T-helper 2 cell treated with Interferon-gamma antibody and Interleukin-4, amounts not matched to agents 5 μg/mL and 100 μg/mL, for 36 hours (primary cell): Measurements from ENCODE around the gene MARCHF7.
A peak's percentile ranks its signal among the peaks of the same experiment; 100 is the strongest.
"Not testable (repeated sequence)": the region's sequence is repeated elsewhere in the genome, so short reads cannot be mapped to it uniquely, and the experiment has no call there.

ENCODE experiments used
- DNase-seq: peaks from one replicate; pipeline ENCODE4 v3.0.0; 2021; ENCODE audit warnings: low spot score
- H3K27ac Mint-ChIP-seq: one replicate; pipeline ENCODE4 v1.8.0; 2021; ENCODE audit warnings: mild to moderate bottlenecking, mixed read lengths
- H3K27me3 Mint-ChIP-seq: one replicate; pipeline ENCODE4 v1.8.0; 2021; ENCODE audit warnings: low read depth, mixed read lengths
- H3K36me3 Mint-ChIP-seq: one replicate; pipeline ENCODE4 v1.8.0; 2021; ENCODE audit warnings: low read depth, mixed read lengths
- H3K4me1 Mint-ChIP-seq: one replicate; pipeline ENCODE4 v1.8.0; 2021; ENCODE audit warnings: low read depth, mixed read lengths
- H3K4me3 Mint-ChIP-seq: one replicate; pipeline ENCODE4 v1.8.0; 2022; ENCODE audit warnings: mild to moderate bottlenecking, moderate library complexity, mixed read lengths
- H3K9me3 Mint-ChIP-seq: one replicate; pipeline ENCODE4 v1.8.0; 2021; ENCODE audit warnings: mixed read lengths

The MARCHF7 gene

DNA sequence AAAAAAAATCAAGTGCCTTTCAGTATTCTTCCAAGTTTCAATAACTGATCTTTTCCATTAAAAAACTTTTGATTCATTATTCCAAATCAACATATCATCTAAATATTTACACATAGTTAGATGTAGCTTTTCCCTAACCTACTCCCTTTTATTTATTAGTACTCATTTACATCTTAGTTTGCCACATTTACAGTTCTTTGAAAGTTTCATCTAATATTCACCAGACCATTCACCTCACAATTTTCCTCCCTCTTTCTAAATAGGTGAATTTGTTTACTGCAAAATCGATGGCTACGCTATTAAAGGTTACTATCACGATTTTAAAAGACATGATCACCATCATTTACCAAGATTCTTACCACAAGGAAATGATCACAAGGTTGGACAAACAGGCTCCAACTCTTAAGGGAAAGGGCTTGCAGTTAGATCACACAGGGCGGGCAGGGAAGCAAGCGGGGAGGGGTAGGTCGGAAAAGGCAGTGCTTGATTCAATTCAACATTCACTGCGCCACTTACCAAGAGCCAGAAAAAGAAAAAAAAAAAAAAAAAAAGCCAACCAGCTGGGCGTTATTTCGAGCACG is 654 bp upstream of the MARCHF7 start:
- Mint-ChIP-seq H3K4me1 (peaks cover 43% of the 10 kb centered on the region), H3K9me3 (no peaks in the 10 kb centered on the region), H3K36me3 (peaks cover 48% of the 10 kb centered on the region), H3K4me3 (peak overlapping the region; percentile 91), H3K27ac (peak overlapping the region; percentile 95), H3K27me3 (no peaks in the 10 kb centered on the region)
- DNase-seq = no peak

DNA sequence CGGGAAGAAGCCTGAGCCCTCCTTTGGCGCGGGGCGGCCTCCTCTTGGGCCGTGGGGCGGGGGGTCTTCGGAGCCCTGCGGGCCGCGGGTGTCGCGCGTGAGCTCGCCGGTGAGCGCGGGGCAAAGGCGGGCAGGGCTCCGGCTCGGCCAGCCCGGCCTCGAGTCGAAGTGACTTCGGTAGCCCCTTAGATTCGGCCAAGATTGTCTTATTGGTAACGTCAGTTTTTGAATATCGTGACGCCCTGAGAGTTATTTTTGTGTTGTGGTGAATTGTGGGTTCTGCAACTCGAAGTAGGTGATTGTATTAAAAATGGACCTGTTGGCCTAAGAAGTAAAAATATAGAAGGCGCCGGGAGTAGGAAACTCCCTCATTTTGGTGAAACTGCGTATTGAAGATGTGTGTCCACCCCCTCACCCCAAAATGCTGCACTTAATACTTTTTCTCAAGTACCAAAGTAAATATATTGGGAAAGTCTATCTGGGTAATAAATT is 669 bp downstream of the MARCHF7 start:
- no peaks in the 10 kb centered on the region for H3K27me3 Mint-ChIP-seq
- H3K27ac Mint-ChIP-seq = peak overlapping the region; percentile 100
- H3K4me3 Mint-ChIP-seq = peak overlapping the region; percentile 99
- H3K4me1 Mint-ChIP-seq = peaks cover 49% of the 10 kb centered on the region
- peaks cover 54% of the 10 kb centered on the region for H3K36me3 Mint-ChIP-seq
- no peaks in the 10 kb centered on the region for H3K9me3 Mint-ChIP-seq
- no peak for DNase-seq

DNA sequence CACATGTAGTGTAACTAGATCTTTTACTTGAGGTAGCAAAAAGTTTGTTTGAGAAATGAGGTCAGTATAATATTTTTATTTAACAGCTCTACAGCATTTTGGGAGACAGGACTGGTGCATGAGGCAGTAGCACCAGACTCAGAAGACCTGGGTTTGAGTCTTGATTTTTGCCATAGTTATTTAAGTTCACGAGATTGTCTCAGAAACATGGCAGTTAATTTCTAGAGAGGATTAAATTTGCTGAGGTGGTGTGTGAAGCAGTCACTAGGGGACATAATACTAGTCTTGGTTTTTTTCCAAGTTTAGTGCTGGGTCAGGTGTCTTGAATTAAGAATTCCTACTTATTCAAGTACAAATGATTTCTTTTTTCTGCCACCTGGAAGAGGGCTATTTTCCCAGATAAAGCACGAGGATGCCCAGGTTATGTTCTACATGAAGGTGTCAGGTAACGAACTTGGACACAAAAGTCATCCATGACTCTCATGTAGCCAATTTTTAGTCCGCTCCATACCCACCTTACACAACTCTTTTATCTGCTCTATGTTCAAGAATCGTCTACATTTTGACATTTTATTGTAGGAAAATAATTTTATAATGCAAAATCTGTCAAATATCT is 1.4 kb downstream of the MARCHF7 start:
- DNase-seq = no peak
- Mint-ChIP-seq H3K27ac (peak overlapping the region; percentile 100), H3K4me1 (peaks cover 54% of the 10 kb centered on the region), H3K36me3 (peaks cover 59% of the 10 kb centered on the region), H3K4me3 (peak overlapping the region; percentile 99), H3K27me3 (no peaks in the 10 kb centered on the region), H3K9me3 (no peaks in the 10 kb centered on the region)

DNA sequence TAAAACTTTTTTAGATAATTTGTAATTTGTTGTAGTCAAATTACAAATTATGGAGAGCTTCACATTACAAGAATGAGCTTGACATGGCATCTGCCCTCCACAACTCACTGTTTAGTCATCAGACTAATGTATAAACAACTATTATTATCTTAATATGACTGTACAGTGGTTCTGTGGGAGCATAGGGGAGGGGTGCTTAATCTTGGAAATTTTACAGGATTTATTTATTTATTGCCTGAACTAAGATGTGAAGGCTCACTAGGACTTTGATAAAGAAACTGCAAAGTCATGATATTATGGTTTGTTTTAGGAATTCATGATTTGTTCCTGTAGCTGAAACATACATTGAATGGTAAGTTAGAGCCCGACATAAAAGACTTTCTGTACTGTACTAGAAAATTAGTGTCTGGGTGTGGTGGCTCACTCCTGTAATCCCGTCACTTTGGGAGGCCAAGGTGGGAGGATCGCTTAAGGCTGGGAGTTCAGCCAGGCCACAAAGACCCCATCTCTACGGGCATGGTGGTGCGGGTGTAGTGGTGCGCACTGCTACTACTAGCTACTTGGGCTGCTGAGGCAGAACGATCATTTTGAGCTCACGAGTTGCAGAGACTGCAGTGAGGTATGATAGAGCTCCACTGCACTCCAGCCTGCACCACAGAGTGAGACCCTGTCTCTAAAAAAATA is 2.1 kb downstream of the MARCHF7 start:
- Mint-ChIP-seq H3K4me3 (peak overlapping the region; percentile 99), H3K4me1 (peaks cover 55% of the 10 kb centered on the region), H3K27ac (peak overlapping the region; percentile 100), H3K27me3 (no peaks in the 10 kb centered on the region), H3K36me3 (peaks cover 60% of the 10 kb centered on the region), H3K9me3 (no peaks in the 10 kb centered on the region)
- no peak for DNase-seq

DNA sequence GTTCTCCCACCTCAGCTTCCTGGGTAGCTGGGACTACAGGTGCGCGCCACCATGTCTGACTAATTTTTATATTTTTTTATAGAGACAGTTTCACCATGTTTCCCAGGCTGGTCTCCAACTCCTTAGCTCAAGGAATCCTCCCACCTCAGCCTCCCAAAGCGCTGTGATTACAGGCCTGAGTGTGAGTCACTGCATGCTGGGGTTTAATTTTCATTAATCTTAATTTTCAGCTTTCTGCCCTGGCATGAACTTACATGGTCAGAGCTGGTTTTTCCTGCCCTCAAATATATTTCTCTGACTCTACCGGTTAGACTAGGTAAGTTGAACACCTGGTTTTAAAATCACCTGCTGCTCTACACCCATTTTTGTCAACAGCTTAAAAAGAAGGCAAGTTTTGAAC is 3.1 kb downstream of the MARCHF7 start:
- no peaks in the 10 kb centered on the region for H3K27me3 Mint-ChIP-seq
- no peak for DNase-seq
- H3K4me3 Mint-ChIP-seq = peak overlapping the region; percentile 34
- peaks cover 58% of the 10 kb centered on the region for H3K4me1 Mint-ChIP-seq
- peaks cover 66% of the 10 kb centered on the region for H3K36me3 Mint-ChIP-seq
- H3K27ac Mint-ChIP-seq = no peak overlapping the region
- no peaks in the 10 kb centered on the region for H3K9me3 Mint-ChIP-seq

DNA sequence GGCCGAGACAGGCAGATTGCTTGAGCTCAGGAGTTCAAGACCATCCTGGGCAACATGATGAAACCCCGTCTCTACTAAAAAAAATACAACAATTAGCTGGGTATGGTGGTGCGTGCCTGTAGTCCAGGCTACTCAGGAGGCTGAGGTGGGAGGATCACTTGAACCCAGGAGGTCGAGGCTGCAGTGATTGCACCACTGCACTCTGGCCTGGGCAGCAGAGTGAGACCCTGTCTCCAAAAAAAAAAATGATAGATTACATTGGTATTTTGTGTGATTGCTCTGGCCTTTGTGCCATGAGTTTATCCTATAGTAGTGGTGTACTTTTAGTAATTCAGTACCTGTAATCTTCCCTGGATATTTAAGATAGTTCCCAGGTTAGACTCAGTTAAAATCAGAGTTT is 4.1 kb downstream of the MARCHF7 start:
- peak overlapping the region; percentile 29 for H3K4me3 Mint-ChIP-seq
- DNase-seq, H3K9me3 Mint-ChIP-seq, H3K27me3 Mint-ChIP-seq: not testable (repeated sequence)
- peaks cover 71% of the 10 kb centered on the region for H3K36me3 Mint-ChIP-seq
- H3K4me1 Mint-ChIP-seq = peaks cover 53% of the 10 kb centered on the region
- peak overlapping the region; percentile 15 for H3K27ac Mint-ChIP-seq

DNA sequence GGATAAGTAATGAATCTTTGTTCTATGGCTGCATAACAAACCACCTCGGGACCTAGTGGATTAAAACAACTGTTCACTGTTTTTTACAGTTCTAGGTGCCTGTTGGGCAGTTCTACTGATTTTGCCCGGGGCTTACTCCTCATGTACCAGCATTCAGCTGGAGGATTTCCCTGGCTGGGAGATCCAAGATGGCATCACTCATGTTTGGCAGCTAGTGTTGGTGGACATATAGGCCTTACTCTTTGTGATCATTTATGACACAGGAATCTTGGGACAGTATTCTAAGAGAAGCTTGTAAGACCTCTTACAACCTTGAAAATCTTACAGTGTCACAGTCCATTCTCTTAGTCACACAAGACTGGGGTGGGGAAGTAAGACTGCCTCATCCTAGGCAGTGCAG is 4.6 kb downstream of the MARCHF7 start:
- DNase-seq = no peak
- Mint-ChIP-seq H3K27ac (peak overlapping the region; percentile 15), H3K4me3 (peak overlapping the region; percentile 29), H3K27me3 (no peaks in the 10 kb centered on the region), H3K36me3 (peaks cover 71% of the 10 kb centered on the region), H3K9me3 (no peaks in the 10 kb centered on the region), H3K4me1 (peaks cover 49% of the 10 kb centered on the region)

DNA sequence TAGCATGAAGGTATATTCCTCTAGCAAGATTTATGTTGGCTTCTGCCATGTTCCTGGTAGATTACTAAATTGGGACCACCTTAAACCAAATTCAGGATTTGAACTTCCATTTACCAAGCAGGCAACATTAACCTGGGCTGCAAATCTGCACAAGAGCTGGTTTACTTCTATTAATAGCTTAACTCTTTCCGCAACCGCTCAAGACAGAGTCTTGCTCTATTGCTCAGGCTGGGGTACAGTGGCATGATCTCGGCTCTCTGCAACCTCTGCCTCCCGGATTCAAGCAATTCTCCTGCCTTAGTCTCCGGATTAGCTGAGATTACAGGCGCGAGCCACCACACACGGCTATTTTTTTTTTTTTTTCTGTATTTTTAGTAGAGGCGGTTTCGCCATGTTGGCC is 8.4 kb downstream of the MARCHF7 start:
- no peak overlapping the region for H3K27ac Mint-ChIP-seq
- H3K9me3 Mint-ChIP-seq = peaks cover 17% of the 10 kb centered on the region
- no peak for DNase-seq
- peaks cover 80% of the 10 kb centered on the region for H3K36me3 Mint-ChIP-seq
- H3K4me3 Mint-ChIP-seq = no peak overlapping the region
- no peaks in the 10 kb centered on the region for H3K27me3 Mint-ChIP-seq
- peaks cover 39% of the 10 kb centered on the region for H3K4me1 Mint-ChIP-seq

DNA sequence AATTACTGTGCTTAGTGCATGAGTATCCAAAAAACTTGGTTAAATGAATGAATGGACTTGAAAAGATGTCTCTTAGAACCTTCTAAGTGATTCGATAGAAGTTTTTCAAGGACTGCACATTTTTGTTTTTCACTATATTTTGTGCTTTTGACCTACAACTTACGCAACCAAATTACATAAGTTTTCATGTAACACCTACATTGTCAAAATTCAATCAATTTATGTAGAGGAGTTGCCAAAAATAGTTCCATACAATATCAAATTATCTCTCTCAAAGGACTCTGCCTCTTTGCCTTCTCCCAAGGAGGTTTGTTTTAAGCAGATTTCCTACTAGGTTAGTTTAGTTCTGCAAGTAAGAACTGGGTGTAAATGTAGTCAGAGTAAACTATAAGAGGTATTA is 10.3 kb downstream of the MARCHF7 start:
- Mint-ChIP-seq H3K27me3 (no peaks in the 10 kb centered on the region), H3K4me3 (no peak overlapping the region), H3K4me1 (peaks cover 28% of the 10 kb centered on the region), H3K9me3 (peaks cover 18% of the 10 kb centered on the region), H3K36me3 (peaks cover 78% of the 10 kb centered on the region), H3K27ac (no peak overlapping the region)
- no peak for DNase-seq

DNA sequence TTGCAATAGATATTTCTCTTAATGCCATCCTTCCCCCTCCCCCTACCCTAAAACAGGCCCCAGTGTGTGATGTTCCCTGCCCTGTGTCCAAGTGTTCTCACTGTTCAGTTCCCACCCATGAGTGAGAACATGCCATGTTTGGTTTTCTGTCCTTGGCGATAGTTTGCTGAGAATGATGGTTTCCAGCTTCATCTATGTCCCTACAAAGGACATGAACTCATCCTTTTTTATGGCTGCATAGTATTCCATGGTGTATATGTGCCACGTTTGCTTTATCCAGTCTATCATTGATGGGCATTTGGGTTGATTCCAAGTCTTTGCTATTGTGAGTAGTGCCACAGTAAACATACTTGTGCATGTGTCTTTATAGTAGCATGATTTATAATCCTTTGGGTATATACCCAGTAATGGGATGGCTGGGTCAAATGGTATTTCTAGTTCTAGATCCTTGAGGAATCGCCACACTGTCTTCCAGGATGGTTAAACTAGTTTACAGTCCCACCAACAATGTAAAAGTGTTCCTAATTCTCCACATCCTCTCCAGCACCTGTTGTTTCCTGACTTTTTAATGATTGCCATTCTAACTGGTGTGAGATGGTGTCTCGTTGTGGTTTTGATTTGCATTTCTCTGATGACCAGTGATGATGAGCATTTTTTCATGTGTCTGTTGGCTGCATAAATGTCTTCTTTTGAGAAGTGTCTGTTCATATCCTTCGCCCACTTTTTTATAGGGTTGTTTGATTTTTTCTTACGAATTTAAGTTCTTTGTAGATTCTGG is 12.7 kb downstream of the MARCHF7 start:
- Mint-ChIP-seq H3K4me1 (peaks cover 23% of the 10 kb centered on the region), H3K36me3 (peaks cover 77% of the 10 kb centered on the region), H3K9me3 (peaks cover 18% of the 10 kb centered on the region)
- H3K27me3 Mint-ChIP-seq, H3K4me3 Mint-ChIP-seq, DNase-seq, H3K27ac Mint-ChIP-seq: not testable (repeated sequence)

DNA sequence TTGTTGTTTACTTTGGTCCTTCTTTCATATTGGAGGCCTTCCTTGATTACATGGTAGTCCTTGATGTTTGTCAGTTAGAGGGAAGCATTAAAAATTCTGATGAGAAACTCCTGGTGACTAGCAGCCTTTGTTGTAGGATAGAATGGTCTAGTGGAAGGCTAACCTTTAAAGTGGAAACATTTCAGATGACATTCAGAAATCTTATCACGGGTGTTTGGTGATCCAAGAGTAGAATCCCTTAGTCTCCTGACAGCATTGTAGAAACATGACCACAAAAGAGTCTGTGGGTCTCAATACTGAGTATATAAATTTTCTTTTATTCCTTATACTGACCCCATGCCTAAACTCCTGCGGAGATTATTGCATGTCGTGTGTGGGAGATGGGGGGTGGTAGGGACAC is 13.4 kb downstream of the MARCHF7 start:
- H3K4me1 Mint-ChIP-seq = peaks cover 21% of the 10 kb centered on the region
- DNase-seq = no peak
- H3K9me3 Mint-ChIP-seq = peaks cover 18% of the 10 kb centered on the region
- no peak overlapping the region for H3K4me3 Mint-ChIP-seq
- H3K36me3 Mint-ChIP-seq = peaks cover 76% of the 10 kb centered on the region
- no peaks in the 10 kb centered on the region for H3K27me3 Mint-ChIP-seq
- no peak overlapping the region for H3K27ac Mint-ChIP-seq

DNA sequence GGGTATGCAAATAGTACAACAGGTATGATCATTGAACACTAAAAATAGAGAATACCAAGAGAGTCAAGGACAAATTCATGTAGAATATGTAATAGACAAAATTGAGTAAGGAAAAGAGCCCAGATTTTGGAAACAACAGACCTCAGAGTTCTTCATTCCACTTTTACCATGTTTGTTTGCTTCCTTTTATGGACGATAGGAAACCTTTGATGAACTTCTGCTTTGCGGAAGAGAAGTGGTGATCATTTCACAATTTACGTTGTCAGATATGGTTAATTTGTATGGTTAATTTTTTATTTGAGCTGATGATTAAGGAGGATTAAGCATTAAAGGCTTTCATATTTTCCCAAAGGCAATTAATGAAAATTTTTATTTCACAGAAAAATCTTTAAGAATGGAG is 16.3 kb downstream of the MARCHF7 start:
- peaks cover 18% of the 10 kb centered on the region for H3K9me3 Mint-ChIP-seq
- peaks cover 19% of the 10 kb centered on the region for H3K4me1 Mint-ChIP-seq
- H3K36me3 Mint-ChIP-seq = peaks cover 65% of the 10 kb centered on the region
- DNase-seq = no peak
- H3K27me3 Mint-ChIP-seq = no peaks in the 10 kb centered on the region
- no peak overlapping the region for H3K27ac Mint-ChIP-seq
- no peak overlapping the region for H3K4me3 Mint-ChIP-seq

DNA sequence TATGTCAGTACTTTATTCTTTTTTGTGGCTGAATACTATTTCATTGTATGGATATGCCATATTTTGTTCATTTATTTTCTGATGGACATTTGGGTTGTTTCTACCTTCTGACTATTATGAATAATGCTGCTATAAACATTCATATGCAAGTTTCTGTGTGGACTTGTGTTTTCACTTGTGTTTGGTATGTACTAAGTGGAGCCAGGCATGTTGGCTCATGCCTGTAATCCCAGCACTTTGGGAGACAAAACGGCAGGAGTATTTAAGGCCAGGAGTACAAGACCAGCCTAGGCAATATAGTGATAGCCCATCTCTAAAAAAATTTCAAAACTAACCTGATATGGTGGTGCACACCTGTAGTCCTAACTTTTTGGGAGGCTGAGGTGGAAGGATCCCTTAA is 23.3 kb downstream of the MARCHF7 start:
- peak overlapping the region; percentile 45 for H3K27ac Mint-ChIP-seq
- DNase-seq = no peak
- H3K4me1 Mint-ChIP-seq = peaks cover 18% of the 10 kb centered on the region
- no peak overlapping the region for H3K4me3 Mint-ChIP-seq
- no peaks in the 10 kb centered on the region for H3K27me3 Mint-ChIP-seq
- H3K9me3 Mint-ChIP-seq = peaks cover 3% of the 10 kb centered on the region
- peaks cover 58% of the 10 kb centered on the region for H3K36me3 Mint-ChIP-seq

DNA sequence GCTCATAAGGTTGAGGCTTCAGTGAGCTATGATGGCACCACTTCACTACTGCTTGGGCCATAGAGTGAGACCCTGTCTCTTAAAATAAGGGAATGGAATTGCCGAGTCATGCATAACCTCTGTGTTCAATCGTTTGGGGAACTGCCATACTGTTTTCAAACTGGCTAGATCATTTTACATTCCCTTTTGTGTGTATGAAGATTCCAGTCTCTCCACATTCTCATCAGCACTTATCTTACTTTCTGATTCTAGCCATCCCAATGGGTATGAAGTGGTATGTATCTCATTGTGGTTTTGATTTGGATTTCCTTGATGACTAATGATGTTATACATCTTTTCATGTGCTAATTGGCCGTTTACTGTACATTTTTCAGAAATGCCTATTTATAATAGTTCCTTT is 23.7 kb downstream of the MARCHF7 start:
- Mint-ChIP-seq H3K36me3 (peaks cover 54% of the 10 kb centered on the region), H3K27ac (no peak overlapping the region), H3K4me1 (peaks cover 18% of the 10 kb centered on the region), H3K27me3 (no peaks in the 10 kb centered on the region), H3K9me3 (peaks cover 3% of the 10 kb centered on the region), H3K4me3 (no peak overlapping the region)
- DNase-seq = no peak
